Coronary artery (tissue), 2 donors: ENCODE data around the gene MROH9.

Experiments used
- DNase-seq: peaks from one replicate; pipeline ENCODE4 v3.0.0-alpha.2; 2017; ENCODE audit warnings: low spot score
- H3K27ac ChIP-seq, 2 donors: fragments of 200-600 bp; sonication (generic); one replicate each; pipeline ENCODE4 v1.5.1; 2016 to 2019
- H3K4me3 ChIP-seq: fragments of 200-600 bp; sonication (generic); 2 replicates; pipeline ENCODE4 v1.5.1; 2016; ENCODE audit warnings: mild to moderate bottlenecking, moderate library complexity
- CTCF ChIP-seq: fragments of 200-600 bp; sonication (generic); IDR thresholded peaks from one replicate; pipeline ENCODE4 v1.5.1; 2019; ENCODE audit warnings: antibody characterized with exemption

The MROH9 gene

GRCh38 chr1:171038284-171038683 lies 103.0 kb downstream of the MROH9 start:
- no peak for TF ChIP-seq CTCF
- DNase-seq: no peak
- no peak overlapping the region for H3K4me3 ChIP-seq
- H3K27ac ChIP-seq: no peak overlapping the region

GRCh38 chr1:171048014-171048413 lies 112.7 kb downstream of the MROH9 start:
- no peak overlapping the region for H3K4me3 ChIP-seq
- no peak for DNase-seq
- no peak for TF ChIP-seq CTCF
- H3K27ac ChIP-seq: no peak overlapping the region

- H3K27ac ChIP-seq: no peak overlapping the region
- H3K4me3 ChIP-seq: no peak overlapping the region
- no peak for DNase-seq
- TF ChIP-seq CTCF: no peak
Observed at GRCh38 chr1:171052977-171053376, 117.6 kb downstream of the MROH9 start.

GRCh38 chr1:171055966-171056643 lies 120.8 kb downstream of the MROH9 start:
- no peak overlapping the region for H3K27ac ChIP-seq
- no peak for TF ChIP-seq CTCF
- no peak for DNase-seq
- H3K4me3 ChIP-seq: no peak overlapping the region

GRCh38 chr1:171061425-171062143 lies 126.2 kb downstream of the MROH9 start:
- TF ChIP-seq CTCF: no peak
- Histone ChIP-seq H3K27ac (no peak overlapping the region), H3K4me3 (no peak overlapping the region)
- no peak for DNase-seq

GRCh38 chr1:171062902-171063301 lies 127.6 kb downstream of the MROH9 start:
- Histone ChIP-seq H3K27ac (no peak overlapping the region), H3K4me3 (no peak overlapping the region)
- TF ChIP-seq CTCF: no peak
- DNase-seq: no peak

- no peak for TF ChIP-seq CTCF
- Histone ChIP-seq H3K27ac (no peak overlapping the region), H3K4me3 (no peak overlapping the region)
- DNase-seq: no peak
Observed at GRCh38 chr1:171075041-171075440, 139.7 kb downstream of the MROH9 start.
